IPS-NIHi11 (cell line): ENCODE results near the gene ZNF579.

Source experiments
- DNase-seq: peaks from one replicate; pipeline ENCODE4 v3.0.0; 2012; ENCODE audit warnings: mixed read lengths, low spot score

Gene ZNF579, protein sequence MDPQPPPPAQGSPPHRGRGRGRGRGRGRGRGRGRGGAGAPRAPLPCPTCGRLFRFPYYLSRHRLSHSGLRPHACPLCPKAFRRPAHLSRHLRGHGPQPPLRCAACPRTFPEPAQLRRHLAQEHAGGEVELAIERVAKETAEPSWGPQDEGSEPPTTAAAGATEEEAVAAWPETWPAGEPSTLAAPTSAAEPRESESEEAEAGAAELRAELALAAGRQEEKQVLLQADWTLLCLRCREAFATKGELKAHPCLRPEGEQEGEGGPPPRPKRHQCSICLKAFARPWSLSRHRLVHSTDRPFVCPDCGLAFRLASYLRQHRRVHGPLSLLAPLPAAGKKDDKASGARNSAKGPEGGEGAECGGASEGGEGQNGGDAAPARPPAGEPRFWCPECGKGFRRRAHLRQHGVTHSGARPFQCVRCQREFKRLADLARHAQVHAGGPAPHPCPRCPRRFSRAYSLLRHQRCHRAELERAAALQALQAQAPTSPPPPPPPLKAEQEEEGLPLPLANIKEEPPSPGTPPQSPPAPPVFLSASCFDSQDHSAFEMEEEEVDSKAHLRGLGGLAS

DNA sequence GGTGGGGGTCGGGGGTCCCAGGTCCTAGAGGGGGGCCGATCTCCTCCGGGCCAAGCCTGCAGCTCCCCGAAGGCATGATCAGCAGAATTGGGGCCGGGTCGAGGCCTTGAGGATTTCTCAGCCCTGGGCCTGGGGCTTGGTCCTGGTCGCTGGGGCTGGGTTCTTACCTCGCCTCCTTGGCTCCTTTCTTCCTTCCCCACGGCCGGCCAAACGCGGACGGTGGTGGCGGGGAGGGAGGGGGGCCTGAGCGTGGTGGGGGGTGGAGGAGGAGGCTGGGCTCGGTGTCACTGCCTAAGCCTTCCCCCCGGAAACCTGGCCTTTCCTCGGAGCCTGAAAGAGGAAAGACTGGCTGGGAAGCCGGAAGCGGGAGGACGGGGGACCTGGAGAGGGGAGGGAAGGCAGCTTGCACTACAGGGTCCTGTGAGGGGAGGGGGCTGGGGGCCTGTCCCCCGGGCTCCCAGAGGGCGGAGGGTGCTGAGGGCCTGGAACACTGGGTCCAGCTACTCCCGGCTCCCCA is at the start of gene ZNF579:
TSS of gene ZNF579 (minus strand) at position 221 of the 517 bp plus-strand sequence. CDS start 1,209 bp downstream, outside the sequence.
- peak; percentile 86 for DNase-seq

DNA sequence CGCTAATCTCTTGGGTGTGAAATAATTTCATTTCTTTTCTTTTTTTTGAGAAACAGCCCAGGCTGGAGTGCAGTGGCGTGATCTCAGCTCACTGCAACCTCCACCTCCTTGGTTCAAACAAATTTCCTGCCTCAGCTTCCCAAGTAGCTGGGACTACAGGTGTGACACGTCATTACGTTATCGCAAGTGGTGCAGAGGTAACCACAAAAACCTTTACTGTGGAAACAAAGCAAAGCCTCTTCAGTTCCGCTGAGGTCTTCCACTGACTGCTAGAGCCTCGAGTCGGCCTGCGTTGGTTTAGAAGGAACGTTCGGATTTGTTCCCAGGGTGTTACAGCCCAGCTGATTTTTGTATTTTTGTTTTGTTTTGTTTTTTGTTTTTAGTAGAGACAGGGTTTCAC is 45.7 kb upstream of the ZNF579 start:
- no peak for DNase-seq

DNA sequence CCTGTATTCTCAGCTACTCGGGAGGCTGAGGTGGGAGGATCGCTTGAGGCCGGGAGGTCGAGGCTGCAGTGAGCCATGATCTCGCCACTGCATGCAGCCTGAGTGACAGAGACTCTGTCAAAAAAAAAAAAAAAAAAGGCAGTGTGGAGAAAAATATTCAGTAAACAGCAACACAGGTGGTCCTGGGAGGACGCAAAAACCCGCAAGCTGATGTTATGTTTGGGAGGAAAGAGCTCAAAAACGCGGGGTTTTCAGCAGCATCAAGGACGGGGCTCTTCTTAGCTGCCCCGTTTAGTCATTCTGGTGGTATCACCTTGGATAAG is 44.3 kb upstream of the ZNF579 start:
- DNase-seq: no peak

DNA sequence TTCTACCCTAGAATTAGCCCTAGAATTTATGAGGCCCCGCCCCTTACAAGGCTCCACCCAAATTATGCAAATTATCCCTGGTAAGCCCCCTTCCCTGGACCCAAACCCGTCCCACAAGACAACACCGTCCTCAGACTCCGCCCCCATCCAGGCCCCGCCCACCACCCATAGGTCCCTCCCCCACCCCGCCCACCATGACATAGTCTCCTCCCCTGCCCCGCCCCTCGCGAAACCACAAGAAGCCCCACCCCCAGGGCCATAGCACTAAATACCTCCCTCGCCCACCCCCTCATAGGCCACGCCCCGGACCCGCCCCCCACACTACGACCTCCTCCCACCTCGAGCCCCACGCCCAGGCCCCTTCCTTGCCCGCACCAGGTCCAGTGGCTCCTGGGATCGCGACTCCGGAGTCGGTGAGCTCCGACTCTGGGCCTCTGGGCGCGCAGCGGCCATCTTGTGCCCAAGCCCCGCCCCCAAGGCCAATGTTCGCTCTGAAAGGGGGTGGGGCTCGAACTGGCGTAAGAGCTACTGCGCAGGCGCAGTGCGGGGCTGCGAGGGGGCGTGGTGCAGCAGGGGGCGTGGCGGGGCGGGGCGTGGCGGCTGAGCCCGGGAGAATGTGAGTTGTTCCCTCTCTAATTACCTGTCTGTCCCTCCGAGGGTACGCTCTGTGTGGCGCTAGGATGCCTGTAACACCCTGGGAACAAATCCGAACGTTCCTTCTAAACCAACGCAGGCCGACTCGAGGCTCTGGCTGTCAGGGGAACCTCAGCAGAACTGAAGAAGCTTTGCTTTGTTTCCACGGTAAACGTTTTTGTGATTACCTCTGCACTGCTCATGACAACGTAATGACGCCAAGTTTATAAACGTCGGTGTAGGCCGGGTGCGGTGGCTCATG is 43.7 kb upstream of the ZNF579 start, which contains the start of gene ZNF784:
TSS of gene ZNF784 (minus strand) at position 458 of the 895 bp plus-strand sequence. CDS start at position 453, 5 bp downstream.
- peak; percentile 93 for DNase-seq

DNA sequence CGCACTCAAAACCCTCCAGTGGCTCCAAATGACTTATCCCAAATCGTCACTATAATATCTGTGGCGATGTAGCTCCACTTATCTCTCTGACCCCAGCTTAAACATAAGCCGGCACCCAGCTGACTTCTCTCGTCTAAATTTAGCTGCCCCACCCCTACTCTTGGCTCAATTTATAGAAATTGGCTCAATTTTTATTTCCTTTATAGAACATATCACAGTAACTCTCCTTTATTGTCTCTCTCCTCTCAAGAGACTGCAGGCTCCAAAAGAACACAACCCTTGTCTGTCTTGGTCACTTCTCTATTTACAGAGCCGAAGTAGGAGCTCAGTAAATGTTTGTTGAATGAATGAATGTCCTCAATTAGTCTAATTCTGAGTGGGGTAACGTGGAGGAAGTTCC is 42.9 kb upstream of the ZNF579 start:
- no peak for DNase-seq

DNA sequence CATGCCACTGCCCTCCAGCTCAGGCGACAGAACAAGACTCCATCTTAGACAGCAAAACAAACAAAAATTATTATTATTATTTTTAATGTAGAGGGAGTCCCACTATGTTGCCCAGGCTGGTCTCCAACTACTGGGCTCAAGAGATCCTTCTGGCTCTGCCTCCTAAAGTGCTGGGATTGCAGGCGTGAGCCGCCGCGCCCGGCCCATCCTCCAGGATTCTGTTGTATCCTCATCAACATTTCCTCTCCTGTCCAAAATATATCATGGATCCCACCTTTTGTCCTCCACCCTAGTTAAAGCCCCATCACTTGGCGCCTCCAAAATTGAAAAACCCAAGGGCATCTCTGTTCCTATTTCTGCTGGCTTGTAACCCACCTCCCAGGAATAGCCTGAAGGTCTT is 42.5 kb upstream of the ZNF579 start:
- no peak for DNase-seq

DNA sequence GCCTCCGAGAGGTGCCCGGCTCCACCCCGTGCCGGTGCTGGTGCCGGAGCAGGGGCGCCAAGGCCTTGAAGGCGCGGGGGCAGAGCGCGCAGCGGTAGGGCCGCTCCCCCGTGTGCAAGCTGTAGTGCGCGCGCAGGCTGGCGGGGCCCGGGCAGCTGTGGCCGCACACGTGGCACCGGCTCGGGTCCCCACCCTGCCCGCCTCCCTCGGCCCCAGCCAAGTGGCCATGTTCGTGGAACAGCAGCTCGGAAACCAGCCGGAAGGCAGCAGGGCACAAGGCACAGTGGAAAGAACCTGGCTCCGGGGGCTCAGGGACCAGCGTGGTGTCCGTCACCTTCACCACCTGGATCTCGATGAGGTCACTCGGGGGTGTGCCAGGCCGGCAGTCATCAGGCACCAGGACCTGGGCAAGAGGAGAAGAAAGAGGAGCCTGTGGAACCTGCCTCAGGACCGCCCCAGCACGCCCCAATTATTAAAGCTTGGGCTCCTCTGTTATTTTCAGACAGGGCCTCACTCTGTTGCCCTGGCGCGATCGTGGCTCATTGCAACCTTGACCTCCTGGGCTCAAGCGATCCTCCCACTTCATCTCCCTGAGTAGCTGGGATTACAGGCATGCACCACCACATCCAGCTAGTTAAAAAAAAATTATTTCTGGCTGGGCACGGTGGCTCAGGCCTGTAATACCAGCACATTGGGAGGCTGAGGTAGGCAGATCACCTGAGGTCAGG is 41.8 kb upstream of the ZNF579 start:
- DNase-seq: peak; percentile 11

DNA sequence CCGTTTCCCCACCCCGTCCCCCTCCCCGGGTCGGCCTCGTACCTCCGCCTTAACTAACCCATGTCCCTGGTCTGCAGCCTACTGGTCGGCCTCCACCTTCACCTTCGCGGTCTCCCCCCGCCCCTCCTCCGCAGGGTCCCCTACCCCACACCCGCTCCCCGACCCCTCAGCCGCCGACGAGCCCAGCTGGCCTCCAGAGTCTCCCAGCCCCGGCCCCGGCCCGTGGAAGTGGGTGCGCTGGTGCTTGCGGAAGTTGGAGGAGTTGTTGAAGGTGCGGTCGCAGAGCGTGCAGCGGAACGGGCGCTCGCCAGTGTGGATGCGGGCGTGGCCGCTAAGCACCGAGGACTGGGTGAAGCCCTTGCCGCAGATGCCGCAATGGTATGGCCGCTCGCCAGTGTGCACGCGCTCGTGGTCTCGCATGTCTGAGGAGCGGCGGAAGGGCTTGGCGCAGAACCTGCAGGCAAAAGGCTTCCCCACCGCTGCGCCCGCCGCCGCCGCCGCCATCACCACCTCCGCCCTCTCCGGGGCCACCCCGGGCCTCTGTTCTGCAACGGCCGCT is 41.1 kb upstream of the ZNF579 start:
- no peak for DNase-seq

DNA sequence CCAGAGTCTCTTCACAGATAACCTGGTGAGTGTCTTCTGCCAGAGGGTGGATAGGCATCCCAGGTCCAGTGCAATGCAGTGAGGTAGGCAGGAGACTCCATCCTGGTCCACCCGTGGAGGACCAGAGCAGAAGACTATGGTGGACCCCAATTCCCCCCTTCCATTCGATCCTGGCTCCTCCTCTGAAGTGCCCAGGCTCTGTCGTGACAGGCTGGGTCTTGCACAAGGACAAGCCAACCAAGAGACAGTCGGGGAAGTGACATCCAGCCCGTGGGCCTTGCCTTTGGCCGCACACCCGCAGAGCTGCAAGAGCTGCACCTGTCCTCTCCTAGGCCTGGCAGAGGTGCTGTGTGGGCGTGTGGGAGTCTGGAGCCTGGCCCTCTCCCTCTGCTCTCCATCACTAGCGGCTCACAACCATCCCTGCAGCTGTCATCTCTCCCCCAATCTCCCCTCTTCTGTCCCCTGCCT is 40.6 kb upstream of the ZNF579 start:
- no peak for DNase-seq

DNA sequence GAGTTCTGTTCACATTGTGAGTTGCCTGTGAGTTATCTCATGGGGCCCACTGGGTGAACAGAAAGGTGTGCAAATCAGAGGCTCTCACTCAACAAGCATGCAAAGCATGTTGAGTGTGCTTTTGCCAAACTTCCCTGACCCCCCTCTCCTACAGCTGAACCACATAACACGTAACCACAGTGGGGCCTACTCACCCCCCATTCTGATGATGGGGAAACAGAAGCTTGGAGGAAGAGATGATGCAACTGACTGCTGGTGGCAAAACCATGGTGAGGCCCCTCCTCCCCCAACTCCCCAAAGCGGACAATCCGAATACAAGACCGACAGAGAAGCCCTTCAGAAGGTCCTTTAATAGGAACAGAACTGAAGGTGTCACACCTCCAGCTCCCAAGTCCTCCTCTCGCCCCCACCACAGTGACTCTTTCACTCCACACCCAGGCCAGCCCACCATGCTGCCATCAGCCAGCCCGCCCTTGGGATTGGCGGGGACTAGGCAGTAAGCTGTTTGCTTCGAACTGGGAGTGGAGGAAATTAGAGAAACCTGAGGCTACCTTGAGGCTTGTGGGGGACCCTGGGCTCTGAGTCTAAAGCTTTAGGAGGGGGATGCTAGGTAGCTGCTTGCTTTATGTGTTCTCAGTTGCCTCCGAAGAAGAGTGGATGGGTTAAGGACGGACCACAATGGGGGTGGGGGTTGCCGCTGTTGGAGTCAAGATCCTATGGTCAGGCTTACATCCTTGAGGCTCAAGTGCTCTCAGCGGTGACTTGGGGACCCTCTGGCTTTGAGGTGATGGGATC is 40.0 kb upstream of the ZNF579 start:
- DNase-seq: no peak

DNA sequence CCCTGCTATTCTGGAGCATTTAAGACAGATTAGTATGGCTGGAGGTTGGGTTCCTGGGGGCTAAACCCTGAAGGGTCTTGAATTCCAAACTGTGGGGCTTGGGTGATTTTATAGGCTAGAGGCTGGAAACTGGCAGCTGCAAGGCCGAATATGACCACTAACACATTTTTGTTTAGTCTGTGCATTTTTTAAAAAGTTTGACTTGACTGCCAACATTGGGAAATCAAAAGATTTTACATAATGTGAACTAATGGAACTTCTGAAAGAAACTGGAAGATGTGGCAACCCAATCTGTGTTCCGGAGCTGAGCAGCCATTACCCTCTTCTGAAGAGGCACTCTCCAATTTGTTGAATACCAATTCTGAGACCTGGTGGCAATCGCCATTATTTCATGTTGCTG is 38.6 kb upstream of the ZNF579 start:
- DNase-seq: no peak

DNA sequence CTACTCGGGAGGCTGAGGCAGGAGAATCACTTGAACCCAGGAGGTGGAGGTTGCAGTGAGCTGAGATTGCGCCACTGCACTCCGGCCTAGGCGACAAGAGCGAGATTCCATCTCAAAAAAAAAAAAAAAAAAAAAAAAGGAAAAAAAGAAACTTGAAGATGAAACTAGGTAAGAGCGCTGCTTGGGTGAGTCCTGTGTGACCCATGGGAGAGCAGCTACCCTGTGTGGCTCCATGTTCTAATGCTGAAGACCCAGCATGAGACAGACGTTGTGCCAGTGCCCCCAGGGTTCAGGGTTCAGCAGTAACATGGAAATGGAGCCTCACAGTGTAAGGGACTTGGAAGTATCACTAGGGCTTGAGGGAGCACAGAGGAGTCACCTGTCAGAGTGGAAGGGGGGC is 37.8 kb upstream of the ZNF579 start:
- no peak for DNase-seq

DNA sequence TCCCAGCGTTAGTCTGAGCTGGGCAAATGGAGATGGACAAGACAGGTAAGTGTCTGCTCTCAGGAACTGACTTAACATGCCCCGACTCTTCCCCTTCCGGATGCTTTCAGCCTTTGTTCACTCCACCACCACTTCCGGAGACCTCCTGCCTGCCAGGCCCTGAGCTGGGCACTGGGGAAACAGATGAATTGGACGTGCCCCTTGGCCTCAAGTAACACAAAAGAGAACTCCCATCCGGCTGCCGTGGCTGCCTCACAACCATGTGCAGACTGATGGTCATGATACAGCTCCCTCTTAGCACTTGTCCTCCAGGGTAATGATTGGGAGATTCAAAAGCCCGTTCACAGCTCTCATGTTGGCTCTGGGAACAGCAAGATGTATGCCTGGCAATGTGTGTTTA is 36.8 kb upstream of the ZNF579 start:
- DNase-seq: no peak

DNA sequence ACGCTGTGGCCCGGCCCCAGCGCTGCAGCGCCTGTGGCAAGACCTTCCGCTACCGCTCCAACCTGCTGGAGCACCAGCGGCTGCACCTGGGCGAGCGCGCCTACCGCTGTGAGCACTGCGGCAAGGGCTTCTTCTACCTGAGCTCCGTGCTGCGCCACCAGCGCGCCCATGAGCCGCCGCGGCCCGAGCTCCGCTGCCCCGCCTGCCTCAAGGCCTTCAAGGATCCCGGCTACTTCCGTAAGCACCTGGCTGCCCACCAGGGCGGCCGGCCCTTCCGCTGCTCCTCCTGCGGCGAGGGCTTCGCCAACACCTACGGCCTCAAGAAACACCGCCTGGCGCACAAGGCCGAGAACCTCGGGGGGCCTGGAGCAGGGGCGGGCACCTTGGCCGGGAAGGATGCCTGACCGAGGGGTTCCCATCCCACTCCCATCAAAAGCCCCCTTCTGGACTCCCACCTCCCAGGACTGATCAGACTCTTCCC is 35.8 kb upstream of the ZNF579 start:
- DNase-seq: peak; percentile 11

DNA sequence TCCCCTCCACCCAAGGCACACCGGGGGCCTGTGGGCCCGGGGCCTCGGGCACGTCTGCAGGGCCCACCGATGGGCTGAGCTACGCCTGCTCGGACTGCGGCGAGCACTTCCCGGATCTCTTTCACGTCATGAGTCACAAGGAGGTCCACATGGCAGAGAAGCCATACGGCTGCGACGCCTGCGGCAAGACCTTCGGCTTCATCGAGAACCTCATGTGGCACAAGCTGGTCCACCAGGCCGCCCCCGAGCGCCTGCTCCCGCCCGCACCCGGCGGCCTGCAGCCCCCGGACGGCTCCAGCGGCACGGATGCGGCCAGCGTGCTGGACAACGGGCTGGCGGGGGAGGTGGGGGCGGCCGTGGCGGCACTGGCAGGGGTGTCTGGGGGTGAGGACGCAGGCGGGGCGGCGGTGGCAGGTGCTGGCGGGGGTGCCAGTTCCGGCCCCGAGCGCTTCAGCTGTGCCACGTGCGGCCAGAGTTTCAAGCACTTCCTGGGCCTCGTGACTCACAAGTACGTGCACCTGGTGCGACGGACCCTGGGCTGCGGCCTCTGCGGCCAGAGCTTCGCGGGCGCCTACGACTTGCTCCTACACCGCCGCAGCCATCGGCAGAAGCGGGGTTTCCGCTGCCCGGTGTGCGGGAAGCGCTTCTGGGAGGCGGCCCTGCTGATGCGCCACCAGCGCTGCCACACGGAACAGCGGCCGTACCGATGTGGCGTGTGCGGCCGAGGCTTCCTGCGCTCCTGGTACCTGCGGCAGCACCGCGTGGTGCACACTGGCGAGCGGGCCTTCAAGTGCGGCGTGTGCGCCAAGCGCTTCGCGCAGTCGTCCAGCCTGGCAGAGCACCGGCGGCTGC is 35.1 kb upstream of the ZNF579 start:
- peak; percentile 11 for DNase-seq

DNA sequence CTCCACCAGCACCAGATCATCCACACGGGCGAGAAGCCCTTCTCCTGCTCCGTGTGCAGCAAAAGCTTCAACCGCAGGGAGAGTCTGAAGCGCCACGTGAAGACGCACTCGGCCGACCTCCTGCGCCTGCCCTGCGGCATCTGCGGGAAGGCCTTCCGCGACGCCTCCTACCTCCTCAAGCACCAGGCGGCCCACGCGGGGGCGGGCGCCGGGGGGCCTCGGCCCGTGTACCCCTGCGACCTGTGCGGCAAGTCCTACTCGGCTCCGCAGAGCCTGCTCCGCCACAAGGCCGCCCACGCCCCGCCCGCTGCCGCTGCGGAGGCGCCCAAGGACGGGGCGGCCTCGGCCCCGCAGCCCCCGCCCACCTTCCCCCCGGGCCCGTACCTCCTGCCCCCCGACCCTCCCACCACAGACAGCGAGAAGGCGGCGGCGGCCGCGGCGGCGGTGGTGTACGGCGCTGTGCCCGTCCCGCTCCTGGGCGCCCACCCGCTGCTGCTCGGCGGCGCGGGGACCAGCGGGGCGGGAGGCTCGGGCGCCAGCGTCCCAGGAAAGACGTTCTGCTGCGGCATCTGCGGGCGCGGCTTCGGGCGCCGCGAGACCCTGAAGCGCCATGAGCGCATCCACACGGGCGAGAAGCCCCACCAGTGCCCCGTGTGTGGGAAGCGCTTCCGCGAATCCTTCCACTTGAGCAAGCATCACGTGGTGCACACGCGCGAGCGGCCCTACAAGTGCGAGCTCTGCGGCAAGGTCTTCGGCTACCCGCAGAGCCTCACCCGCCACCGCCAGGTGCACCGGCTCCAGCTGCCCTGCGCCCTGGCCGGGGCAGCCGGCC is 34.3 kb upstream of the ZNF579 start:
- DNase-seq: peak; percentile 21

DNA sequence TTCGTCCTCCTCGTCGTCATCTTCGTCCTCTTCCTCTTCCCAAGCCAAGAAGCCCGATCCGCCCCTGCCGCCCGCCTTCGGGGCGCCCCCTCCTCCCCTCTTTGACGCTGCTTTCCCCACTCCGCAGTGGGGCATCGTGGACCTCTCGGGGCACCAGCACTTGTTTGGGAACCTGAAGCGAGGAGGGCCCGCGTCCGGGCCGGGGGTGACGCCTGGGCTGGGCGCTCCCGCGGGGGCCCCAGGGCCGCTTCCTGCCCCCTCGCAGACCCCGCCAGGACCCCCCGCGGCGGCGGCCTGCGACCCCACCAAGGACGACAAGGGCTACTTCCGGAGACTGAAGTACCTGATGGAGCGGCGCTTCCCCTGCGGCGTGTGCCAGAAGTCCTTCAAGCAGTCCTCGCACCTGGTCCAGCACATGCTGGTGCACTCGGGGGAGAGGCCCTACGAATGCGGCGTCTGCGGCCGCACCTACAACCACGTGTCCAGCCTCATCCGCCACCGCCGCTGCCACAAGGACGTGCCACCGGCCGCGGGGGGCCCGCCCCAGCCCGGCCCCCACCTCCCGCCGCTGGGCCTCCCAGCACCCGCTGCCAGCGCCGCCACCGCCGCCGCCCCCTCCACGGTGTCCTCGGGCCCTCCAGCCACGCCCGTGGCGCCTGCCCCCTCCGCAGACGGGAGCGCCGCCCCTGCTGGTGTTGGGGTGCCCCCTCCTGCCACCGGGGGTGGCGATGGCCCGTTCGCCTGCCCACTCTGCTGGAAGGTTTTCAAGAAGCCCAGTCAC is 33.5 kb upstream of the ZNF579 start:
- peak; percentile 21 for DNase-seq

DNA sequence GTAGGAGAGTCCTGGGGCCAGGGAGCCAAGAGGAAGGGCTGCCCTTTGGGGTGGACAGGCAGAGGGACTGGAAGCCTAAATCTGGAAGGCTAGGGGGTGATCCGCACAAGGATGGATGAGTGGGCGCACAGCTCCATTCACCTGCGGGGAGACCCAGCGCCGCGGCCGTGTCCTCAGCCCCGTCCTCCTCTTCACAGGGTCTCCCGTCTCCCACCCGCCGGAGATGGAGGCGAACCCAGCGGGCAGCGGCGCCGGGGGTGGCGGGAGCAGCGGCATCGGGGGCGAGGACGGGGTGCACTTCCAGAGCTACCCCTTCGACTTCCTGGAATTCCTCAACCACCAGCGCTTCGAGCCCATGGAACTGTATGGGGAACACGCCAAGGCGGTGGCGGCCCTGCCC is 32.7 kb upstream of the ZNF579 start:
- DNase-seq: no peak
